ENCODE measurements around the gene DIS3L2. TPM values are rescaled to one million over a fixed set of nuclear protein-coding genes. Genes with fewer than 3 reads are reported as not detected.

DIS3L2 gene
- total RNA-seq, 2 donors from 2014 or later = 39.5 to 42.4 TPM

- WGBS, 2 experiments (ENCODE audit: insufficient coverage in 1 of 2, insufficient read length in 1 of 2) = 94 to 97% methylated on average over 4 of the region's 4 CpGs
- Histone ChIP-seq H3K27me3 (ENCODE audit: control insufficient read depth, insufficient read depth, low read length, poor library complexity, severe bottlenecking) (no peaks in the 10 kb centered on the region), H3K36me3 (ENCODE audit: control insufficient read depth, insufficient read depth, low read length) (no peaks in the 10 kb centered on the region), H3K9me3 (ENCODE audit: control insufficient read depth, low read length) (no peaks in the 10 kb centered on the region), H3K9ac (ENCODE audit: extremely low read depth, low read length, poor library complexity, severe bottlenecking) (no peak overlapping the region), H3K4me3 (ENCODE audit: low read length) (no peak overlapping the region), H3K4me1 (ENCODE audit: control insufficient read depth, insufficient read depth, low read length) (no peaks in the 10 kb centered on the region), H3K27ac (ENCODE audit: low read depth, low read length) (no peak overlapping the region)
- Mint-ChIP-seq H3K9me3 (peaks cover 3% of the 10 kb centered on the region), H3K27ac (no peak overlapping the region), H3K27me3 (ENCODE audit: insufficient read depth) (no peaks in the 10 kb centered on the region), H3K4me3 (no peak overlapping the region), H3K4me1 (no peaks in the 10 kb centered on the region), H3K36me3 (ENCODE audit: low read depth) (peaks cover 3% of the 10 kb centered on the region)
- DNase-seq = no peak
- no peak for TF ChIP-seq CTCF (conservative IDR thresholded peaks at IDR 0.05)
Measured at GRCh38 chr2:232061265-232061664, 99.8 kb downstream of the DIS3L2 start.

GRCh38 chr2:232073026-232073425 is 111.5 kb downstream of the DIS3L2 start:
- H3K36me3 Mint-ChIP-seq (ENCODE audit: low read depth) = no peaks in the 10 kb centered on the region
- Histone ChIP-seq H3K27me3 (ENCODE audit: control insufficient read depth, insufficient read depth, low read length, poor library complexity, severe bottlenecking) (no peaks in the 10 kb centered on the region), H3K36me3 (ENCODE audit: control insufficient read depth, insufficient read depth, low read length) (no peaks in the 10 kb centered on the region), H3K4me3 (ENCODE audit: low read length) (no peak overlapping the region), H3K9ac (ENCODE audit: extremely low read depth, low read length, poor library complexity, severe bottlenecking) (no peak overlapping the region), H3K9me3 (ENCODE audit: control insufficient read depth, low read length) (no peaks in the 10 kb centered on the region), H3K4me1 (ENCODE audit: control insufficient read depth, insufficient read depth, low read length) (no peaks in the 10 kb centered on the region), H3K27ac (ENCODE audit: low read depth, low read length) (no peak overlapping the region)
- peaks cover 7% of the 10 kb centered on the region for H3K4me1 Mint-ChIP-seq
- H3K4me3 Mint-ChIP-seq = no peak overlapping the region
- no peak for TF ChIP-seq CTCF (conservative IDR thresholded peaks at IDR 0.05)
- H3K27me3 Mint-ChIP-seq (ENCODE audit: insufficient read depth) = no peaks in the 10 kb centered on the region
- WGBS, 2 experiments (ENCODE audit: insufficient coverage in 1 of 2, insufficient read length in 1 of 2) = 92 to 93% methylated on average over 2 to 4 of the region's 4 CpGs
- no peaks in the 10 kb centered on the region for H3K9me3 Mint-ChIP-seq
- H3K27ac Mint-ChIP-seq = no peak overlapping the region
- DNase-seq = no peak

- Mint-ChIP-seq H3K36me3 (ENCODE audit: low read depth) (no peaks in the 10 kb centered on the region), H3K9me3 (no peaks in the 10 kb centered on the region), H3K4me1 (peaks cover 12% of the 10 kb centered on the region), H3K27ac (no peak overlapping the region), H3K27me3 (ENCODE audit: insufficient read depth) (no peaks in the 10 kb centered on the region), H3K4me3 (no peak overlapping the region)
- H3K4me3 ChIP-seq (ENCODE audit: low read length) = no peak overlapping the region
- no peak for DNase-seq
- 91 to 97% methylated on average over 3 of the region's 3 CpGs for WGBS, 2 experiments (ENCODE audit: insufficient coverage in 1 of 2, insufficient read length in 1 of 2)
- no peak for TF ChIP-seq CTCF (conservative IDR thresholded peaks at IDR 0.05)
- no peaks in the 10 kb centered on the region for H3K27me3 ChIP-seq (ENCODE audit: control insufficient read depth, insufficient read depth, low read length, poor library complexity, severe bottlenecking)
- H3K9ac ChIP-seq (ENCODE audit: extremely low read depth, low read length, poor library complexity, severe bottlenecking) = no peak overlapping the region
- H3K27ac ChIP-seq (ENCODE audit: low read depth, low read length) = no peak overlapping the region
- H3K9me3 ChIP-seq (ENCODE audit: control insufficient read depth, low read length) = no peaks in the 10 kb centered on the region
- H3K4me1 ChIP-seq (ENCODE audit: control insufficient read depth, insufficient read depth, low read length) = no peaks in the 10 kb centered on the region
- H3K36me3 ChIP-seq (ENCODE audit: control insufficient read depth, insufficient read depth, low read length) = no peaks in the 10 kb centered on the region
Measured at GRCh38 chr2:232073699-232074098, 112.2 kb downstream of the DIS3L2 start.

Measured in endodermal cell (in vitro differentiated cells).